ENCODE data around the gene DEGS2.

The DEGS2 gene

GRCh38 chr14:100143523-100143922 is 15.9 kb downstream of the DEGS2 start (continued):
- TF ChIP-seq ZNF707 (tag by site-specific recombination; IDR thresholded peaks at IDR 0.05), result no peak
- no peak for TF ChIP-seq PRDM4 (tag by site-specific recombination; IDR thresholded peaks at IDR 0.05)
- TF ChIP-seq ZNF433 (tag by site-specific recombination; IDR thresholded peaks at IDR 0.05; ENCODE audit: low read depth), result no peak
- TF ChIP-seq ZNF561 (tag by site-specific recombination; IDR thresholded peaks at IDR 0.05; ENCODE audit: borderline replicate concordance), result no peak

GRCh38 chr14:100142073-100143040 is 17.1 kb downstream of the DEGS2 start:
- H3K4me3 ChIP-seq (ENCODE audit: low read depth, low read length), result no peak overlapping the region
- peaks cover 0 to 24% of the 10 kb centered on the region in 2 experiments; a peak in 1 of 3 replicates for H3K36me3 ChIP-seq (ENCODE audit: control insufficient read depth in 2 of 2, insufficient read depth in 1 of 2, low read length in 2 of 2)
- CTCF ChIA-PET, result interaction anchor here (0.5 to 0.9 kb wide), 2 partner anchors 34 to 159 kb away, joined by 3 read pairs; no protein-coding TSS in a partner anchor
- POLR2A ChIA-PET, result no interaction called here
- H3K4me1 ChIP-seq (ENCODE audit: control insufficient read depth, insufficient read depth, low read length), result no peaks in the 10 kb centered on the region
- H3K27ac ChIP-seq (ENCODE audit: extremely low read depth, low read depth, low read length), result no peak overlapping the region
- H3K9me3 ChIP-seq (ENCODE audit: control insufficient read depth, insufficient read depth, low read depth, low read length), result no peaks in the 10 kb centered on the region
- TF ChIP-seq ZNF677 (tag by site-specific recombination; IDR thresholded peaks at IDR 0.05) (no peak), TSHZ1 (tag by site-specific recombination; IDR thresholded peaks at IDR 0.05; ENCODE audit: borderline replicate concordance) (no peak), ZIC2 (tag by site-specific recombination; IDR thresholded peaks at IDR 0.05) (peak; percentile 65; the same call in 1 of the 2 replicates), ZBTB1 (tag by site-specific recombination; IDR thresholded peaks at IDR 0.05) (no peak)

- Histone ChIP-seq H3K4me1 (ENCODE audit: control insufficient read depth, insufficient read depth, low read length) (no peaks in the 10 kb centered on the region), H3K36me3 (ENCODE audit: control insufficient read depth in 2 of 2, insufficient read depth in 1 of 2, low read length in 2 of 2) (peaks cover 0 to 34% of the 10 kb centered on the region in 2 experiments; a peak in 1 of 3 replicates), H3K27ac (ENCODE audit: extremely low read depth, low read depth, low read length) (no peak overlapping the region), H3K4me3 (ENCODE audit: low read depth, low read length) (no peak overlapping the region), H3K9me3 (ENCODE audit: control insufficient read depth, insufficient read depth, low read depth, low read length) (no peaks in the 10 kb centered on the region)
- ChIA-PET POLR2A (no interaction called here), CTCF (no interaction called here)
- no peak for TF ChIP-seq ZSCAN16 (tag by site-specific recombination; IDR thresholded peaks at IDR 0.05)
- no peak for TF ChIP-seq ELK4 (IDR thresholded peaks at IDR 0.05; ENCODE audit: borderline replicate concordance, low read depth, low read length)
- TF ChIP-seq BCL11A (tag by site-specific recombination; IDR thresholded peaks at IDR 0.05; ENCODE audit: low read depth), result no peak
- TF ChIP-seq ZNF561 (tag by site-specific recombination; IDR thresholded peaks at IDR 0.05; ENCODE audit: borderline replicate concordance), result no peak
- no peak for TF ChIP-seq ZNF571 (tag by site-specific recombination; IDR thresholded peaks at IDR 0.05)
- no peak for TF ChIP-seq RBAK (tag by site-specific recombination; IDR thresholded peaks at IDR 0.05)
- TF ChIP-seq ZBTB1 (tag by site-specific recombination; IDR thresholded peaks at IDR 0.05), result no peak
- TF ChIP-seq ZNF202 (tag by site-specific recombination; IDR thresholded peaks at IDR 0.05; ENCODE audit: borderline replicate concordance), result no peak
- no peak for TF ChIP-seq OSR2 (tag by site-specific recombination; IDR thresholded peaks at IDR 0.05)
- TF ChIP-seq ZNF404 (tag by site-specific recombination; IDR thresholded peaks at IDR 0.05), result no peak
- no peak for TF ChIP-seq ZNF549 (tag by site-specific recombination; IDR thresholded peaks at IDR 0.05)
- TF ChIP-seq ZNF664 (tag by site-specific recombination; IDR thresholded peaks at IDR 0.05), result no peak
- no peak for TF ChIP-seq PRDM1 (tag by site-specific recombination; IDR thresholded peaks at IDR 0.05)
- TF ChIP-seq ZNF214 (tag by site-specific recombination; IDR thresholded peaks at IDR 0.05; ENCODE audit: borderline replicate concordance), result no peak
- no peak for TF ChIP-seq ZNF704 (tag by site-specific recombination; IDR thresholded peaks at IDR 0.05)
Observed at GRCh38 chr14:100141098-100141497, 18.3 kb downstream of the DEGS2 start.

Data from HEK293 (cell line).